ENCODE measurements around the gene IVD. TPM values are rescaled to one million over a fixed set of nuclear protein-coding genes. Genes with fewer than 3 reads are reported as not detected.

Gene IVD
- polyA plus RNA-seq, 4 donors: 20.0 to 58.3 (median 38.0) TPM

DNA sequence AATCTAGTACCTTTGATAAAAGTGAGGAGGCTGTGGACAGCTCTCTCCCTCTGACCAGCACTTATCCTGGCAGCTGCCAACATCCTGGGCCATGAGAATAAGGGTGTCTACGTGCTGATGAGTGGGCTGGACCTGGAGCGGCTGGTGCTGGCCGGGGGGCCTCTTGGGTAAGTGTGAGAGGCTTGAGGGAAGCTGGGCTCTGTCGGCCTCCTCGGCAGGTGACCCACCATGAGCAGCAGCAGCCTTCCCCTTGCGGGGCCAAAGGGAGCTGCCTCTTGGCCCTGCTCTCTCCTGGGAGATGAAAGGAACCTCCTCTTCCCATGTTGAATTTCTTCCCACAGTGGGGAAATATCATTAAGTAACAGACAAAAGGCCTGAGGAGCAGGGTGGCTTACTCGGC lies 9.2 kb downstream of the IVD start:
- Histone ChIP-seq H3K27me3 (ENCODE audit: control insufficient read depth in 3 of 3, insufficient read depth in 3 of 3, low read length in 3 of 3) (no peaks in the 10 kb centered on the region), H3K36me3 (ENCODE audit: control insufficient read depth in 3 of 3, insufficient read depth in 2 of 3, low read depth in 1 of 3, low read length in 3 of 3) (peaks cover 4 to 71% (median 7%) of the 10 kb centered on the region in 3 donors), H3K4me1 (ENCODE audit: control insufficient read depth in 3 of 3, insufficient read depth in 2 of 3, low read depth in 1 of 3, low read length in 2 of 3) (peaks cover 0 to 9% (median 0%) of the 10 kb centered on the region in 3 donors), H3K27ac (ENCODE audit: low read depth in 1 of 3, low read length in 2 of 3) (no peak overlapping the region), H3K4me3 (ENCODE audit: low read depth in 1 of 3, low read length in 3 of 3) (no peak overlapping the region), H3K9me3 (ENCODE audit: control insufficient read depth in 2 of 2, insufficient read depth in 1 of 2, low read depth in 1 of 2, low read length in 1 of 2) (no peaks in the 10 kb centered on the region)
- FAIRE-seq (no peak), DNase-seq (no peak)
- whole genome bisulfite sequencing, 3 donors: 90% methylated on average over 7 of the region's 7 CpGs

DNA sequence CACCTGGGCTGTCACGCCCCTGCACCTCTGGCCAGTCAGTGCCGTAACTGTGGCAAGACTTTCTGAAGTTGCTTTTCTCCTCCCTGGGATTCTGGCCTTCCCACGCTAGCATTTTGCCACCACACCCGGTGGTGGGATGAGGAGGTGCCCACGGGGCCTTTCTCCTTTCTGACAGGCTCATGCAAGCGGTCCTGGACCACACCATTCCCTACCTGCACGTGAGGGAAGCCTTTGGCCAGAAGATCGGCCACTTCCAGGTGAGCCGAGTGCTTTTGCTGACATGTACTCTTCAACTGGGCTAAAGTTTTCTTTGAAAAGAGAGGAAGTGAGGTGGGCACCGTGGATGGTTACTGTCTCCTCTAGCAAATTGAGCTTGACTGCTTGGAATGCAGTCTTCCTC lies 9.6 kb downstream of the IVD start:
- no peak for FAIRE-seq
- peaks cover 0 to 9% (median 0%) of the 10 kb centered on the region in 3 donors for H3K4me1 ChIP-seq (ENCODE audit: control insufficient read depth in 3 of 3, insufficient read depth in 2 of 3, low read depth in 1 of 3, low read length in 2 of 3)
- H3K4me3 ChIP-seq (ENCODE audit: low read depth in 1 of 3, low read length in 3 of 3): no peak overlapping the region
- WGBS, 3 donors: 93 to 95% (median 94%) methylated on average over 10 of the region's 10 CpGs
- no peaks in the 10 kb centered on the region for H3K27me3 ChIP-seq (ENCODE audit: control insufficient read depth in 3 of 3, insufficient read depth in 3 of 3, low read length in 3 of 3)
- H3K27ac ChIP-seq (ENCODE audit: low read depth in 1 of 3, low read length in 2 of 3): no peak overlapping the region
- H3K9me3 ChIP-seq (ENCODE audit: control insufficient read depth in 2 of 2, insufficient read depth in 1 of 2, low read depth in 1 of 2, low read length in 1 of 2): no peaks in the 10 kb centered on the region
- DNase-seq: no peak
- H3K36me3 ChIP-seq (ENCODE audit: control insufficient read depth in 3 of 3, insufficient read depth in 2 of 3, low read depth in 1 of 3, low read length in 3 of 3): peaks cover 4 to 74% (median 5%) of the 10 kb centered on the region in 3 donors

- FAIRE-seq: no peak
- H3K27me3 ChIP-seq (ENCODE audit: control insufficient read depth in 3 of 3, insufficient read depth in 3 of 3, low read length in 3 of 3): no peaks in the 10 kb centered on the region
- H3K4me1 ChIP-seq (ENCODE audit: control insufficient read depth in 3 of 3, insufficient read depth in 2 of 3, low read depth in 1 of 3, low read length in 2 of 3): peaks cover 0 to 9% (median 0%) of the 10 kb centered on the region in 3 donors
- no peak overlapping the region for H3K27ac ChIP-seq (ENCODE audit: low read depth in 1 of 3, low read length in 2 of 3)
- H3K4me3 ChIP-seq (ENCODE audit: low read depth in 1 of 3, low read length in 3 of 3): no peak overlapping the region
- DNase-seq: no peak
- no peaks in the 10 kb centered on the region for H3K9me3 ChIP-seq (ENCODE audit: control insufficient read depth in 2 of 2, insufficient read depth in 1 of 2, low read depth in 1 of 2, low read length in 1 of 2)
- H3K36me3 ChIP-seq (ENCODE audit: control insufficient read depth in 3 of 3, insufficient read depth in 2 of 3, low read depth in 1 of 3, low read length in 3 of 3): peaks cover 2 to 69% (median 4%) of the 10 kb centered on the region in 3 donors
- WGBS, 3 donors: 93 to 96% (median 93%) methylated on average over 14 of the region's 14 CpGs
These were observed 10.5 kb downstream of the IVD start for GRCh38 chr15:40416056-40416455.

DNA sequence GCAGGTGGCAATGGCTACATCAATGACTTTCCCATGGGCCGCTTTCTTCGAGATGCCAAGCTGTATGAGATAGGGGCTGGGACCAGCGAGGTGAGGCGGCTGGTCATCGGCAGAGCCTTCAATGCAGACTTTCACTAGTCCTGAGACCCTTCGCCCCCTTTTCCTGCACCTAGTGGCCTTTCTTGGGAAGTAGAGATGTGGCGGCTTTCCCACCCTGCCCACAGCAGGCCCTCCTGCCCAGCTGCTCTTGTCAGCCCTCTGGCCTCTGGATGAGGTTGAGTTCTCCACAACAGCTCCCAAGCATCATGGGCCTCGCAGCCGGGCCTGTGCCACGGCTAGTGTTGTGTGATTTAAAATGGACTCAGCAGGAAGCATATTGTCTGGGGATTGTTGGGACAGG lies 12.5 kb downstream of the IVD start:
- Histone ChIP-seq H3K27ac (ENCODE audit: low read depth in 1 of 3, low read length in 2 of 3) (no peak overlapping the region), H3K36me3 (ENCODE audit: control insufficient read depth in 3 of 3, insufficient read depth in 2 of 3, low read depth in 1 of 3, low read length in 3 of 3) (peaks cover 2 to 49% (median 4%) of the 10 kb centered on the region in 3 donors), H3K9me3 (ENCODE audit: control insufficient read depth in 2 of 2, insufficient read depth in 1 of 2, low read depth in 1 of 2, low read length in 1 of 2) (no peaks in the 10 kb centered on the region), H3K4me1 (ENCODE audit: control insufficient read depth in 3 of 3, insufficient read depth in 2 of 3, low read depth in 1 of 3, low read length in 2 of 3) (peaks cover 0 to 4% (median 0%) of the 10 kb centered on the region in 3 donors), H3K27me3 (ENCODE audit: control insufficient read depth in 3 of 3, insufficient read depth in 3 of 3, low read length in 3 of 3) (peaks cover 0 to 4% (median 0%) of the 10 kb centered on the region in 3 donors), H3K4me3 (ENCODE audit: low read depth in 1 of 3, low read length in 3 of 3) (no peak overlapping the region)
- FAIRE-seq: no peak
- WGBS, 3 donors: 93 to 95% (median 94%) methylated on average over 10 of the region's 10 CpGs
- no peak for DNase-seq

GRCh38 chr15:40420071-40420713 lies 14.6 kb downstream of the IVD start:
- DNase-seq (peak in 1 of 2 donors; percentile 30), FAIRE-seq (no peak)
- Histone ChIP-seq H3K27me3 (ENCODE audit: control insufficient read depth in 3 of 3, insufficient read depth in 3 of 3, low read length in 3 of 3) (peaks cover 0 to 4% (median 0%) of the 10 kb centered on the region in 3 donors), H3K36me3 (ENCODE audit: control insufficient read depth in 3 of 3, insufficient read depth in 2 of 3, low read depth in 1 of 3, low read length in 3 of 3) (peaks cover 0 to 29% (median 2%) of the 10 kb centered on the region in 3 donors), H3K4me1 (ENCODE audit: control insufficient read depth in 3 of 3, insufficient read depth in 2 of 3, low read depth in 1 of 3, low read length in 2 of 3) (peaks cover 0 to 4% (median 0%) of the 10 kb centered on the region in 3 donors), H3K9me3 (ENCODE audit: control insufficient read depth in 2 of 2, insufficient read depth in 1 of 2, low read depth in 1 of 2, low read length in 1 of 2) (no peaks in the 10 kb centered on the region), H3K4me3 (ENCODE audit: low read depth in 1 of 3, low read length in 3 of 3) (no peak overlapping the region), H3K27ac (ENCODE audit: low read depth in 1 of 3, low read length in 2 of 3) (peak overlapping the region in 1 of 3 donors; percentile 66)
- 49 to 77% (median 55%) methylated on average over 11 of the region's 11 CpGs for WGBS, 3 donors

GRCh38 chr15:40420793-40421192 lies 15.2 kb downstream of the IVD start:
- H3K4me1 ChIP-seq (ENCODE audit: control insufficient read depth in 3 of 3, insufficient read depth in 2 of 3, low read depth in 1 of 3, low read length in 2 of 3): peaks cover 0 to 4% (median 0%) of the 10 kb centered on the region in 3 donors
- H3K27ac ChIP-seq (ENCODE audit: low read depth in 1 of 3, low read length in 2 of 3): peak overlapping the region in 1 of 3 donors; percentile 66
- DNase-seq: peak in 1 of 2 donors; percentile 90
- peaks cover 0 to 4% (median 0%) of the 10 kb centered on the region in 3 donors for H3K27me3 ChIP-seq (ENCODE audit: control insufficient read depth in 3 of 3, insufficient read depth in 3 of 3, low read length in 3 of 3)
- no peaks in the 10 kb centered on the region for H3K9me3 ChIP-seq (ENCODE audit: control insufficient read depth in 2 of 2, insufficient read depth in 1 of 2, low read depth in 1 of 2, low read length in 1 of 2)
- H3K4me3 ChIP-seq (ENCODE audit: low read depth in 1 of 3, low read length in 3 of 3): no peak overlapping the region
- H3K36me3 ChIP-seq (ENCODE audit: control insufficient read depth in 3 of 3, insufficient read depth in 2 of 3, low read depth in 1 of 3, low read length in 3 of 3): peaks cover 0 to 28% (median 0%) of the 10 kb centered on the region in 3 donors
- 8 to 53% (median 33%) methylated on average over 3 of the region's 3 CpGs for WGBS, 3 donors
- FAIRE-seq: no peak

GRCh38 chr15:40421246-40422157 lies 15.9 kb downstream of the IVD start:
- no peak overlapping the region for H3K4me3 ChIP-seq (ENCODE audit: low read depth in 1 of 3, low read length in 3 of 3)
- H3K36me3 ChIP-seq (ENCODE audit: control insufficient read depth in 3 of 3, insufficient read depth in 2 of 3, low read depth in 1 of 3, low read length in 3 of 3): peaks cover 0 to 21% (median 0%) of the 10 kb centered on the region in 3 donors
- H3K27ac ChIP-seq (ENCODE audit: low read depth in 1 of 3, low read length in 2 of 3): peak overlapping the region in 1 of 3 donors; percentile 66
- H3K9me3 ChIP-seq (ENCODE audit: control insufficient read depth in 2 of 2, insufficient read depth in 1 of 2, low read depth in 1 of 2, low read length in 1 of 2): no peaks in the 10 kb centered on the region
- H3K4me1 ChIP-seq (ENCODE audit: control insufficient read depth in 3 of 3, insufficient read depth in 2 of 3, low read depth in 1 of 3, low read length in 2 of 3): peaks cover 0 to 4% (median 0%) of the 10 kb centered on the region in 3 donors
- FAIRE-seq (no peak), DNase-seq (peak; percentile 73 to 87)
- peaks cover 0 to 4% (median 0%) of the 10 kb centered on the region in 3 donors for H3K27me3 ChIP-seq (ENCODE audit: control insufficient read depth in 3 of 3, insufficient read depth in 3 of 3, low read length in 3 of 3)
- WGBS, 3 donors: 5 to 12% (median 9%) methylated on average over 31 of the region's 31 CpGs

DNA sequence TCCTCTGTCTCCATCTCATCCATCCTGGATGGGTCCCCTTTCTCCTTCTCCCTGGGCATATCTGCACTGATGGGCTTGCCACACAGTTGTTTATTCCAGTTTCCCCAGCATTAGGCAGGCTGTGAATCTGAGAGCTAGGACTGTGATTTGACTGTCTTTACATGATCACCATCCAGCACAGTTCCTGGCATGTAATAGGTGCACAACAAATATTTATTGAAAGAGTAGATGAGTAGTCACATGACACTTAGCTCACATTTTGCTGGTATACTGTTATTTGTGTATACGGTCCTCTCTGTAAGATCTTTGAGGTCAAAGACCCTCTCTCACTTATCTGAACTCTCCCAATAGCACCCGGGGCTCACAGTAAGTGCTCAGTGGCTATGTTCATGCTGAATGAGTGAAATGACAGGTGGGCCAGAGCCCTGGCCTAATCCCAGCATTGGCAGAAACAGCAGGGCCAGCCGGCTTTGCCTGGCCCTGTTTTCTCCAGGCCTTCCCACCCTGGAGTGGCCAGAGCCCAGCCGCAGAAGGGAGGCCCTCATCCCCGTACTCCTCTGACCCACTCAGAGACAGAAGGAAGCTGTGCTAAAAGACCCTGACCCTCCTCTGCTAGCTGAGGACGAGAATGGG lies 19.0 kb downstream of the IVD start:
- Histone ChIP-seq H3K27ac (ENCODE audit: low read depth in 1 of 3, low read length in 2 of 3) (no peak overlapping the region), H3K27me3 (ENCODE audit: control insufficient read depth in 3 of 3, insufficient read depth in 3 of 3, low read length in 3 of 3) (peaks cover 0 to 4% (median 0%) of the 10 kb centered on the region in 3 donors), H3K4me1 (ENCODE audit: control insufficient read depth in 3 of 3, insufficient read depth in 2 of 3, low read depth in 1 of 3, low read length in 2 of 3) (peaks cover 0 to 4% (median 0%) of the 10 kb centered on the region in 3 donors), H3K9me3 (ENCODE audit: control insufficient read depth in 2 of 2, insufficient read depth in 1 of 2, low read depth in 1 of 2, low read length in 1 of 2) (no peaks in the 10 kb centered on the region), H3K4me3 (ENCODE audit: low read depth in 1 of 3, low read length in 3 of 3) (no peak overlapping the region), H3K36me3 (ENCODE audit: control insufficient read depth in 3 of 3, insufficient read depth in 2 of 3, low read depth in 1 of 3, low read length in 3 of 3) (peaks cover 0 to 10% (median 0%) of the 10 kb centered on the region in 3 donors)
- 85 to 89% (median 88%) methylated on average over 6 of the region's 6 CpGs for WGBS, 3 donors
- DNase-seq (no peak), FAIRE-seq (no peak)
